WI38 (cell line): ENCODE results near the gene B9D1.
A peak's percentile ranks its signal among the peaks of the same experiment; 100 is the strongest.

Source experiments
- H3K4me3 ChIP-seq: 2 replicates; pipeline ENCODE4 v1.5.1; 2011; ENCODE audit warnings: low read depth, mild to moderate bottlenecking, control low read depth, low read length
- TF ChIP-seq, protein P1 (sequence below): IDR thresholded peaks from 2 replicates; pipeline ENCODE4 v1.5.1; 2012; ENCODE audit warnings: low read depth, mild to moderate bottlenecking, control low read depth, low read length

The B9D1 gene

GRCh38 chr17:19365833-19366636 is 3.5 kb upstream of the B9D1 start:
- H3K4me3 ChIP-seq: no peak overlapping the region
- TF ChIP-seq, protein P1, sequence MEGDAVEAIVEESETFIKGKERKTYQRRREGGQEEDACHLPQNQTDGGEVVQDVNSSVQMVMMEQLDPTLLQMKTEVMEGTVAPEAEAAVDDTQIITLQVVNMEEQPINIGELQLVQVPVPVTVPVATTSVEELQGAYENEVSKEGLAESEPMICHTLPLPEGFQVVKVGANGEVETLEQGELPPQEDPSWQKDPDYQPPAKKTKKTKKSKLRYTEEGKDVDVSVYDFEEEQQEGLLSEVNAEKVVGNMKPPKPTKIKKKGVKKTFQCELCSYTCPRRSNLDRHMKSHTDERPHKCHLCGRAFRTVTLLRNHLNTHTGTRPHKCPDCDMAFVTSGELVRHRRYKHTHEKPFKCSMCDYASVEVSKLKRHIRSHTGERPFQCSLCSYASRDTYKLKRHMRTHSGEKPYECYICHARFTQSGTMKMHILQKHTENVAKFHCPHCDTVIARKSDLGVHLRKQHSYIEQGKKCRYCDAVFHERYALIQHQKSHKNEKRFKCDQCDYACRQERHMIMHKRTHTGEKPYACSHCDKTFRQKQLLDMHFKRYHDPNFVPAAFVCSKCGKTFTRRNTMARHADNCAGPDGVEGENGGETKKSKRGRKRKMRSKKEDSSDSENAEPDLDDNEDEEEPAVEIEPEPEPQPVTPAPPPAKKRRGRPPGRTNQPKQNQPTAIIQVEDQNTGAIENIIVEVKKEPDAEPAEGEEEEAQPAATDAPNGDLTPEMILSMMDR: no peak

- TF ChIP-seq, protein P1: no peak
- no peak overlapping the region for H3K4me3 ChIP-seq
These were observed 2.9 kb upstream of the B9D1 start for GRCh38 chr17:19365499-19365817.

- TF ChIP-seq, protein P1: no peak
These were observed 2.4 kb upstream of the B9D1 start for GRCh38 chr17:19364699-19365498.

GRCh38 chr17:19363460-19364035 is 1.0 kb upstream of the B9D1 start:
- no peak overlapping the region for H3K4me3 ChIP-seq

More at GRCh38 chr17:19364699-19365498, 2.4 kb upstream of the B9D1 start:
- H3K4me3 ChIP-seq: no peak overlapping the region

DNA sequence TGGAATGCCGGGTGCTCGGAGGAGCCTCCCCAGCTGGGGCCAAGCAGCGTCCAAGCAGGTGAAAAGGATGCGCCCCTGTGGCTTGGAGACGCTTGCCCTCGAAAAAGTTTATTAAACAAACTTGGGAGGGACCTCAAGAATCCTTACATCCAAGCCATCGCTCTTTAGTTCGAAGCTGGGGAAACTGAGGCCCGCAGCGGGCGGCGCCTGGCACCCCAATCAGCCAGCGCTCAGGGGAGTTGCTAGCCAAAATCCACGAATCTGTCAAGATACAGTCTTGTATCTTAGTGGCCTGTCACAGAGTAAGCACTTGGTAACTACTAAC is 553 bp upstream of the B9D1 start:
- TF ChIP-seq, protein P1: no peak; the same call in 1 of the 2 replicates
- H3K4me3 ChIP-seq: peak overlapping the region; percentile 71

More at GRCh38 chr17:19363460-19364035, 1.0 kb upstream of the B9D1 start:
- TF ChIP-seq, protein P1: no peak

- TF ChIP-seq, protein P1: no peak
- peak overlapping the region; percentile 71 for H3K4me3 ChIP-seq
These were observed 613 bp downstream of the B9D1 start for GRCh38 chr17:19361944-19362276.

DNA sequence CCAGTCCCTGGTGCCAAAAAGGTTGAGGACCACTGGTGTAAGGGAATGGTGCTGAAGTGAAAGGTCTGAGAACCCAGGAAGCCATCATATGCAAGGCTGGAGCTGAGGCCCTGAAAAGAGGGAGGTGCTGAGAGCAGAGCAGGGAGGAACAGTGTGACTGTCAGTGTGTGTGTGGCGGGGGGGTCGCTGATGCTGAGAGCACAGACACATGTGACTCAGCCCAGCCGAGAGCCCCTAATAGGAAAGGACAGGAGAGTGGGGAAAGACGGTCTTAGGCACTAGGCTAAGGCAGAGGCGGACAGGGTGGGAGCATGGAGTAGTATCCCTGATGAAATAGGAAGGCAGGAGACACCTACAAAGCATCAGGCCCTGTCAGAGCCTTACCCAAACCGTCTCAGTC is 1.2 kb downstream of the B9D1 start:
- TF ChIP-seq, protein P1: no peak
- H3K4me3 ChIP-seq: no peak overlapping the region
